SK-N-SH (cell line): Measurements from ENCODE around the gene CHST2.

Experiments
- EP300 ChIP-seq, 2 experiments: IDR thresholded peaks; 2 replicates each; pipeline versions ENCODE4 v1.4.0 to v1.6.1; 2012; ENCODE audit warnings: borderline replicate concordance in 1 of 2, low read depth in 1 of 2, low read length in 1 of 2
- FOXJ3 ChIP-seq: sonication (generic); formaldehyde crosslinking; IDR thresholded peaks from 2 replicates; pipeline ENCODE4 v1.5.1; 2020; ENCODE audit warnings: mild to moderate bottlenecking, missing genetic modification reagents
- FOXM1 ChIP-seq: IDR thresholded peaks from 2 replicates; pipeline ENCODE4 v1.4.0; 2012; ENCODE audit warnings: low read depth, mild to moderate bottlenecking
- GABPA ChIP-seq: IDR thresholded peaks from 2 replicates; pipeline ENCODE4 v1.4.0; 2012; ENCODE audit warnings: low read depth, mild to moderate bottlenecking
- NRF1 ChIP-seq: IDR thresholded peaks from 2 replicates; pipeline ENCODE4 v1.6.1; 2012; ENCODE audit warnings: low read depth, mild to moderate bottlenecking, low read length
- POLR2AphosphoS5 ChIP-seq: IDR thresholded peaks from 2 replicates; pipeline ENCODE4 v1.6.1; 2012; ENCODE audit warnings: low read depth, low read length
- RAD21 ChIP-seq: IDR thresholded peaks from 2 replicates; pipeline ENCODE4 v1.6.1; 2012; ENCODE audit warnings: mild to moderate bottlenecking, low read length
- REST ChIP-seq: IDR thresholded peaks from 2 replicates; pipeline ENCODE4 v1.6.1; 2012; ENCODE audit warnings: mild to moderate bottlenecking, low read depth, low read length, moderate library complexity
- TEAD4 ChIP-seq: IDR thresholded peaks from 2 replicates; pipeline ENCODE4 v1.4.0; 2012; ENCODE audit warnings: mild to moderate bottlenecking, borderline replicate concordance; ENCODE audit not compliant: insufficient read depth
- YY1 ChIP-seq: IDR thresholded peaks from 2 replicates; pipeline ENCODE4 v1.4.0; 2012; ENCODE audit warnings: low read depth, mild to moderate bottlenecking
- TF ChIP-seq, protein P1 (sequence below): fragments of 200-600 bp; sonication (generic); IDR thresholded peaks from 2 replicates; pipeline ENCODE4 v1.6.1; 2017; ENCODE audit warnings: antibody characterized with exemption, mild to moderate bottlenecking, moderate library complexity
- TF ChIP-seq, protein P2 (sequence below): IDR thresholded peaks from 2 replicates; pipeline ENCODE4 v1.4.0; 2012; ENCODE audit warnings: low read depth
- TF ChIP-seq, protein P3 (sequence below): IDR thresholded peaks from 2 replicates; pipeline ENCODE4 v1.4.0; 2012; ENCODE audit warnings: low read depth, borderline replicate concordance
- TF ChIP-seq, protein P4 (sequence below): IDR thresholded peaks from 2 replicates; pipeline ENCODE4; 2012

DNA sequence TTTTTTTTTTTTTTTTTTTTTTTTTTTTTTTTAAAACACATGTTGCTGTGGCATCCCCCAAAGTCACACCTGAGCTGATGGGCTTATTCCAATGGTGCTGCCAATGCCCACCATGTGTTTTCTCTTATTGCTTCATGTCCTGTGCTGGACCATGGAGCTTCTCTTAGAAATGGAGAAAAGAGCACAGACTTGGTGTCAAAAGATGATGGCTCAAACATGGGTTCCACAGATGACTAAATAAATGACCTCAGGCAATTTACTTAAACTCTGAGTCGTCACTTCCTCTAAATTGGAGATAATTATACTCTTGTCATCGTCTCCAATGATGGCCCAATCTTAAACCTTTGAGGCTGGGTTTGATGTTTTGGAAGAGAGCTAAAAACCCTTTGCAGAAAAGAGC lies 28.1 kb downstream of the CHST2 start:
- TF ChIP-seq EP300 (IDR thresholded peaks at IDR 0.05; ENCODE audit: borderline replicate concordance in 1 of 2, low read depth in 1 of 2, low read length in 1 of 2) (no peak), FOXJ3 (no peak), REST (no peak), POLR2AphosphoS5 (no peak), YY1 (no peak), GABPA (no peak), NRF1 (no peak), FOXM1 (no peak), TEAD4 (no peak), RAD21 (no peak)
- TF ChIP-seq, protein P1, sequence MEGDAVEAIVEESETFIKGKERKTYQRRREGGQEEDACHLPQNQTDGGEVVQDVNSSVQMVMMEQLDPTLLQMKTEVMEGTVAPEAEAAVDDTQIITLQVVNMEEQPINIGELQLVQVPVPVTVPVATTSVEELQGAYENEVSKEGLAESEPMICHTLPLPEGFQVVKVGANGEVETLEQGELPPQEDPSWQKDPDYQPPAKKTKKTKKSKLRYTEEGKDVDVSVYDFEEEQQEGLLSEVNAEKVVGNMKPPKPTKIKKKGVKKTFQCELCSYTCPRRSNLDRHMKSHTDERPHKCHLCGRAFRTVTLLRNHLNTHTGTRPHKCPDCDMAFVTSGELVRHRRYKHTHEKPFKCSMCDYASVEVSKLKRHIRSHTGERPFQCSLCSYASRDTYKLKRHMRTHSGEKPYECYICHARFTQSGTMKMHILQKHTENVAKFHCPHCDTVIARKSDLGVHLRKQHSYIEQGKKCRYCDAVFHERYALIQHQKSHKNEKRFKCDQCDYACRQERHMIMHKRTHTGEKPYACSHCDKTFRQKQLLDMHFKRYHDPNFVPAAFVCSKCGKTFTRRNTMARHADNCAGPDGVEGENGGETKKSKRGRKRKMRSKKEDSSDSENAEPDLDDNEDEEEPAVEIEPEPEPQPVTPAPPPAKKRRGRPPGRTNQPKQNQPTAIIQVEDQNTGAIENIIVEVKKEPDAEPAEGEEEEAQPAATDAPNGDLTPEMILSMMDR = no peak
- TF ChIP-seq, protein P2, sequence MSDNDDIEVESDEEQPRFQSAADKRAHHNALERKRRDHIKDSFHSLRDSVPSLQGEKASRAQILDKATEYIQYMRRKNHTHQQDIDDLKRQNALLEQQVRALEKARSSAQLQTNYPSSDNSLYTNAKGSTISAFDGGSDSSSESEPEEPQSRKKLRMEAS = no peak
- TF ChIP-seq, protein P3, sequence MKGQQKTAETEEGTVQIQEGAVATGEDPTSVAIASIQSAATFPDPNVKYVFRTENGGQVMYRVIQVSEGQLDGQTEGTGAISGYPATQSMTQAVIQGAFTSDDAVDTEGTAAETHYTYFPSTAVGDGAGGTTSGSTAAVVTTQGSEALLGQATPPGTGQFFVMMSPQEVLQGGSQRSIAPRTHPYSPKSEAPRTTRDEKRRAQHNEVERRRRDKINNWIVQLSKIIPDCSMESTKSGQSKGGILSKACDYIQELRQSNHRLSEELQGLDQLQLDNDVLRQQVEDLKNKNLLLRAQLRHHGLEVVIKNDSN = no peak
- TF ChIP-seq, protein P4, sequence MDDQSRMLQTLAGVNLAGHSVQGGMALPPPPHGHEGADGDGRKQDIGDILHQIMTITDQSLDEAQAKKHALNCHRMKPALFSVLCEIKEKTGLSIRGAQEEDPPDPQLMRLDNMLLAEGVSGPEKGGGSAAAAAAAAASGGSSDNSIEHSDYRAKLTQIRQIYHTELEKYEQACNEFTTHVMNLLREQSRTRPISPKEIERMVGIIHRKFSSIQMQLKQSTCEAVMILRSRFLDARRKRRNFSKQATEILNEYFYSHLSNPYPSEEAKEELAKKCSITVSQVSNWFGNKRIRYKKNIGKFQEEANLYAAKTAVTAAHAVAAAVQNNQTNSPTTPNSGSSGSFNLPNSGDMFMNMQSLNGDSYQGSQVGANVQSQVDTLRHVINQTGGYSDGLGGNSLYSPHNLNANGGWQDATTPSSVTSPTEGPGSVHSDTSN = no peak
